Type B pancreatic cell (in vitro differentiated cells): ENCODE measurements around the gene RRM2. TPM values are rescaled to one million over a fixed set of nuclear protein-coding genes. Genes with fewer than 3 reads are reported as not detected.

Source experiments
- DNase-seq: peaks from one replicate; pipeline ENCODE4 v3.0.0; 2021; ENCODE audit warnings: mixed read lengths; ENCODE audit not compliant: unreplicated experiment; ENCODE audit errors: extremely low spot score
- H3K27ac Mint-ChIP-seq: 2 replicates; pipeline ENCODE4 v1.8.0; 2021; ENCODE audit warnings: mild to moderate bottlenecking, mixed read lengths
- H3K27me3 Mint-ChIP-seq: 2 replicates; pipeline ENCODE4 v1.8.0; 2021; ENCODE audit warnings: mixed read lengths
- H3K36me3 Mint-ChIP-seq: 2 replicates; pipeline ENCODE4 v1.8.0; 2021; ENCODE audit warnings: mixed read lengths
- H3K4me1 Mint-ChIP-seq: one replicate; pipeline ENCODE4 v1.8.0; 2021; ENCODE audit warnings: mixed read lengths; ENCODE audit not compliant: unreplicated experiment
- H3K4me3 Mint-ChIP-seq: 2 replicates; pipeline ENCODE4 v1.8.0; 2021; ENCODE audit warnings: mild to moderate bottlenecking, mixed read lengths
- H3K9me3 Mint-ChIP-seq: 2 replicates; pipeline ENCODE4 v1.8.0; 2021; ENCODE audit warnings: mixed read lengths
- CTCF ChIP-seq: fragments of 200-600 bp; sonication (generic); conservative IDR thresholded peaks from 2 replicates; pipeline ENCODE4 v1.5.0; 2021; ENCODE audit warnings: antibody characterized with exemption, mild to moderate bottlenecking
- total RNA-seq: library from RNA; stranded (reverse); gene quantifications from 2 replicates; pipeline ENCODE4 v1.2.1, GENCODE V29; 2021; ENCODE audit warnings: low replicate concordance

Gene RRM2
- total RNA-seq, 1 donor from 2014 or later, result 109 TPM

- Mint-ChIP-seq H3K27ac (no peak overlapping the region), H3K9me3 (no peaks in the 10 kb centered on the region), H3K27me3 (no peaks in the 10 kb centered on the region), H3K36me3 (peaks cover 6% of the 10 kb centered on the region), H3K4me3 (no peak overlapping the region), H3K4me1 (no peaks in the 10 kb centered on the region)
- no peak for DNase-seq
- TF ChIP-seq CTCF, result no peak
Observed at GRCh38 chr2:10148268-10148667, 25.7 kb downstream of the RRM2 start.

GRCh38 chr2:10149635-10150034 is 27.1 kb downstream of the RRM2 start:
- no peak for TF ChIP-seq CTCF
- Mint-ChIP-seq H3K36me3 (peaks cover 6% of the 10 kb centered on the region), H3K4me1 (no peaks in the 10 kb centered on the region), H3K9me3 (no peaks in the 10 kb centered on the region), H3K4me3 (no peak overlapping the region), H3K27ac (no peak overlapping the region), H3K27me3 (no peaks in the 10 kb centered on the region)
- DNase-seq, result no peak

- H3K4me1 Mint-ChIP-seq, result no peaks in the 10 kb centered on the region
- no peak overlapping the region for H3K27ac Mint-ChIP-seq
- no peaks in the 10 kb centered on the region for H3K9me3 Mint-ChIP-seq
- H3K36me3 Mint-ChIP-seq, result peaks cover 6% of the 10 kb centered on the region
- H3K4me3 Mint-ChIP-seq, result no peak overlapping the region
- no peaks in the 10 kb centered on the region for H3K27me3 Mint-ChIP-seq
- no peak for DNase-seq
- TF ChIP-seq CTCF, result no peak
Observed at GRCh38 chr2:10150436-10150835, 27.9 kb downstream of the RRM2 start.

- Mint-ChIP-seq H3K9me3 (no peaks in the 10 kb centered on the region), H3K36me3 (peaks cover 6% of the 10 kb centered on the region), H3K27me3 (no peaks in the 10 kb centered on the region), H3K27ac (no peak overlapping the region), H3K4me1 (no peaks in the 10 kb centered on the region), H3K4me3 (no peak overlapping the region)
- no peak for DNase-seq
- no peak for TF ChIP-seq CTCF
Observed at GRCh38 chr2:10151462-10151861, 28.9 kb downstream of the RRM2 start.

GRCh38 chr2:10157293-10157692 is 34.8 kb downstream of the RRM2 start:
- H3K27me3 Mint-ChIP-seq, result no peaks in the 10 kb centered on the region
- no peak overlapping the region for H3K4me3 Mint-ChIP-seq
- no peak for TF ChIP-seq CTCF
- no peaks in the 10 kb centered on the region for H3K9me3 Mint-ChIP-seq
- H3K4me1 Mint-ChIP-seq, result peaks cover 14% of the 10 kb centered on the region
- DNase-seq, result no peak
- H3K27ac Mint-ChIP-seq, result no peak overlapping the region
- no peaks in the 10 kb centered on the region for H3K36me3 Mint-ChIP-seq

GRCh38 chr2:10158681-10159080 is 36.1 kb downstream of the RRM2 start:
- Mint-ChIP-seq H3K9me3 (no peaks in the 10 kb centered on the region), H3K36me3 (no peaks in the 10 kb centered on the region), H3K27ac (no peak overlapping the region), H3K27me3 (no peaks in the 10 kb centered on the region), H3K4me3 (no peak overlapping the region), H3K4me1 (peaks cover 18% of the 10 kb centered on the region)
- DNase-seq, result no peak
- no peak for TF ChIP-seq CTCF
